Small intestine (tissue), 7 donors: Measurements from ENCODE around the gene SLC29A4. TPM values are rescaled to one million over a fixed set of nuclear protein-coding genes. Genes with fewer than 3 reads are reported as not detected.
A peak's percentile ranks its signal among the peaks of the same experiment; 100 is the strongest.
"Not testable (repeated sequence)": the region's sequence is repeated elsewhere in the genome, so short reads cannot be mapped to it uniquely, and the experiment has no call there.

Source experiments
- DNase-seq, 2 donors: peaks; one replicate each; pipeline versions ENCODE4 v3.0.0 to v3.0.0-alpha.2; 2013
- FAIRE-seq: peaks from 2 replicates; lab custom pipeline; 2012; peaks lifted over from hg19 to GRCh38; lab: Jason Lieb, UNC
- H3K27ac ChIP-seq, 3 donors: one replicate each; pipeline ENCODE4 v1.5.1; 2013; ENCODE audit warnings: low read length in 2 of 3, mild to moderate bottlenecking in 2 of 3, control low read depth in 1 of 3, inconsistent platforms in 1 of 3, low read depth in 1 of 3, moderate library complexity in 1 of 3
- H3K27me3 ChIP-seq, 3 donors: one replicate each; pipeline ENCODE4 v1.6.1; 2013; ENCODE audit warnings: low read length in 3 of 3, inconsistent platforms in 1 of 3; ENCODE audit not compliant: control insufficient read depth in 3 of 3, insufficient read depth in 3 of 3
- H3K36me3 ChIP-seq, 3 donors: one replicate each; pipeline ENCODE4 v1.6.1; 2013; ENCODE audit warnings: low read length in 3 of 3, inconsistent platforms in 1 of 3, low read depth in 1 of 3, mild to moderate bottlenecking in 1 of 3, moderate library complexity in 1 of 3; ENCODE audit not compliant: control insufficient read depth in 3 of 3, insufficient read depth in 2 of 3
- H3K4me1 ChIP-seq, 3 donors: one replicate each; pipeline ENCODE4 v1.6.1; 2013; ENCODE audit warnings: low read length in 2 of 3, inconsistent platforms in 1 of 3, low read depth in 1 of 3, mild to moderate bottlenecking in 1 of 3, moderate library complexity in 1 of 3; ENCODE audit not compliant: control insufficient read depth in 3 of 3, insufficient read depth in 2 of 3
- H3K4me3 ChIP-seq, 3 donors: one replicate each; pipeline ENCODE4 v1.5.1; 2013; ENCODE audit warnings: low read length in 3 of 3, control low read depth in 1 of 3, inconsistent platforms in 1 of 3, low read depth in 1 of 3, mild to moderate bottlenecking in 1 of 3, moderate library complexity in 1 of 3
- H3K9me3 ChIP-seq, 2 donors: one replicate each; pipeline ENCODE4 v1.6.1; 2013; ENCODE audit warnings: low read depth in 1 of 2, low read length in 1 of 2; ENCODE audit not compliant: control insufficient read depth in 2 of 2, insufficient read depth in 1 of 2
- WGBS, 3 donors: extraction: QIAGEN DNeasy Blood & Tissue Kit; methylation state at CpG; one replicate each; pipeline ENCODE4 v1.1.7; 2013; 5-methylcytosine and 5-hydroxymethylcytosine counted together
- polyA plus RNA-seq, 4 donors: library from polyadenylated mRNA; stranded (reverse) in 3 of 4; unstranded in 1 of 4; fragments of 200-250 nt in 3 of 4; fragments of 120-200 nt in 1 of 4; gene quantifications; one replicate each; pipeline versions ENCODE4 v1.2.1 to v1.2.3, GENCODE V29; 2013
- donor health status: healthy with polysubstance abuse.
- donor health status: control.
- donor health status: control.
- donor health status: Bipolar disorder and iron deficiency.
- donor health status: healthy.

SLC29A4 gene
- polyA plus RNA-seq, 4 donors = 1.1 to 29.3 (median 3.2) TPM

GRCh38 chr7:5287802-5288201 lies 5.1 kb downstream of the SLC29A4 start:
- Histone ChIP-seq H3K27me3 (no peaks in the 10 kb centered on the region), H3K36me3 (peaks cover 0 to 42% (median 0%) of the 10 kb centered on the region in 3 donors), H3K27ac (no peak overlapping the region), H3K4me1 (peaks cover 0 to 16% (median 0%) of the 10 kb centered on the region in 3 donors), H3K4me3 (no peak overlapping the region), H3K9me3 (no peaks in the 10 kb centered on the region)
- DNase-seq = no peak
- FAIRE-seq = no peak
- WGBS, 3 donors = 93 to 95% (median 95%) methylated on average over 19 of the region's 19 CpGs

- WGBS, 3 donors = 86 to 92% (median 89%) methylated on average over 8 of the region's 8 CpGs
These were observed 5.8 kb downstream of the SLC29A4 start for GRCh38 chr7:5288560-5288959.

GRCh38 chr7:5289355-5289754 lies 6.6 kb downstream of the SLC29A4 start:
- H3K9me3 ChIP-seq = peaks cover 0 to 11% of the 10 kb centered on the region in 2 donors
- FAIRE-seq (no peak), DNase-seq (peak; percentile 41 to 87)
- no peak overlapping the region for H3K4me3 ChIP-seq
- peaks cover 0 to 46% (median 0%) of the 10 kb centered on the region in 3 donors for H3K36me3 ChIP-seq
- no peak overlapping the region for H3K27ac ChIP-seq
- no peaks in the 10 kb centered on the region for H3K27me3 ChIP-seq
- H3K4me1 ChIP-seq = peaks cover 0 to 9% (median 0%) of the 10 kb centered on the region in 3 donors
- 26 to 64% (median 45%) methylated on average over 7 of the region's 7 CpGs for WGBS, 3 donors

More at GRCh38 chr7:5288560-5288959, 5.8 kb downstream of the SLC29A4 start:
- peaks cover 0 to 16% (median 0%) of the 10 kb centered on the region in 3 donors for H3K4me1 ChIP-seq
- H3K4me3 ChIP-seq, H3K27ac ChIP-seq, H3K27me3 ChIP-seq, FAIRE-seq, H3K9me3 ChIP-seq, DNase-seq: not testable (repeated sequence)
- H3K36me3 ChIP-seq = peaks cover 0 to 42% (median 0%) of the 10 kb centered on the region in 3 donors

GRCh38 chr7:5291301-5291700 lies 8.6 kb downstream of the SLC29A4 start:
- peaks cover 0 to 58% (median 0%) of the 10 kb centered on the region in 3 donors for H3K36me3 ChIP-seq
- FAIRE-seq = no peak
- no peak overlapping the region for H3K27ac ChIP-seq
- no peak overlapping the region for H3K4me3 ChIP-seq
- no peaks in the 10 kb centered on the region for H3K27me3 ChIP-seq
- no peak for DNase-seq
- H3K4me1 ChIP-seq = no peaks in the 10 kb centered on the region
- WGBS, 3 donors = 81 to 91% (median 89%) methylated on average over 6 to 8 of the region's 8 CpGs
- peaks cover 0 to 12% of the 10 kb centered on the region in 2 donors for H3K9me3 ChIP-seq

- DNase-seq, H3K4me1 ChIP-seq, FAIRE-seq, H3K4me3 ChIP-seq, H3K27ac ChIP-seq, H3K27me3 ChIP-seq: not testable (repeated sequence)
- Histone ChIP-seq H3K36me3 (peaks cover 0 to 59% (median 0%) of the 10 kb centered on the region in 3 donors), H3K9me3 (peaks cover 0 to 12% of the 10 kb centered on the region in 2 donors)
- WGBS, 3 donors = 64 to 82% (median 78%) methylated on average over 12 to 15 of the region's 15 CpGs
These were observed 9.1 kb downstream of the SLC29A4 start for GRCh38 chr7:5291711-5292335.

GRCh38 chr7:5294169-5294987 lies 11.6 kb downstream of the SLC29A4 start:
- no peak overlapping the region for H3K27ac ChIP-seq
- no peak for FAIRE-seq
- H3K4me3 ChIP-seq = no peak overlapping the region
- H3K4me1 ChIP-seq = no peaks in the 10 kb centered on the region
- peaks cover 0 to 64% (median 0%) of the 10 kb centered on the region in 3 donors for H3K36me3 ChIP-seq
- no peaks in the 10 kb centered on the region for H3K27me3 ChIP-seq
- 63 to 83% (median 73%) methylated on average over 14 of the region's 14 CpGs for WGBS, 3 donors
- H3K9me3 ChIP-seq = peaks cover 0 to 12% of the 10 kb centered on the region in 2 donors
- peak; percentile 60 to 79 for DNase-seq

- DNase-seq (no peak), FAIRE-seq (no peak)
- Histone ChIP-seq H3K36me3 (peaks cover 0 to 69% (median 0%) of the 10 kb centered on the region in 3 donors), H3K27me3 (no peaks in the 10 kb centered on the region), H3K4me3 (no peak overlapping the region), H3K27ac (no peak overlapping the region), H3K9me3 (peaks cover 0 to 12% of the 10 kb centered on the region in 2 donors), H3K4me1 (no peaks in the 10 kb centered on the region)
- 83 to 91% (median 88%) methylated on average over 29 to 33 of the region's 33 CpGs for WGBS, 3 donors
These were observed 12.6 kb downstream of the SLC29A4 start for GRCh38 chr7:5295039-5296014.
